Lung (tissue), 12 donors: Measurements from ENCODE around the gene SPINT1. TPM values are rescaled to one million over a fixed set of nuclear protein-coding genes. Genes with fewer than 3 reads are reported as not detected.

Experiments used
- ATAC-seq: fragments of 200-7000 bp; cut with Tn5 transposase; one replicate; pipeline ENCODE4 v1.9.1; 2020; ENCODE audit warnings: moderate number of reproducible peaks; ENCODE audit not compliant: insufficient read depth, low FRiP score
- DNase-seq, 3 donors: peaks; one replicate each; pipeline ENCODE4 v3.0.0-alpha.2; 2013 to 2017
- H3K27ac ChIP-seq, 2 donors: one replicate each; pipeline ENCODE4 v1.5.1; 2013; ENCODE audit warnings: mild to moderate bottlenecking in 2 of 2, moderate library complexity in 2 of 2, control low read depth in 1 of 2, inconsistent platforms in 1 of 2, low read depth in 1 of 2, low read length in 1 of 2
- H3K27me3 ChIP-seq, 3 donors: one replicate each; pipeline ENCODE4 v1.5.1; 2013; ENCODE audit warnings: low read length in 2 of 3; ENCODE audit not compliant: control insufficient read depth in 3 of 3, insufficient read depth in 3 of 3
- H3K36me3 ChIP-seq, 4 donors: one replicate each; pipeline ENCODE4 v1.5.1; 2013; ENCODE audit warnings: low read length in 4 of 4, mild to moderate bottlenecking in 1 of 4, moderate library complexity in 1 of 4; ENCODE audit not compliant: control insufficient read depth in 4 of 4, insufficient read depth in 4 of 4
- H3K4me1 ChIP-seq, 5 donors: one replicate each; pipeline ENCODE4 v1.5.1; 2013; ENCODE audit warnings: low read length in 5 of 5, mild to moderate bottlenecking in 2 of 5, moderate library complexity in 1 of 5; ENCODE audit not compliant: control insufficient read depth in 5 of 5, insufficient read depth in 5 of 5
- H3K4me3 ChIP-seq: one replicate; pipeline ENCODE4 v1.5.1; 2013; ENCODE audit warnings: mild to moderate bottlenecking, control low read depth, moderate library complexity
- H3K9ac ChIP-seq, 2 donors: one replicate each; pipeline ENCODE4 v1.5.1; 2013; ENCODE audit warnings: low read length in 2 of 2, control low read depth in 1 of 2; ENCODE audit not compliant: insufficient read depth in 1 of 2
- H3K9me3 ChIP-seq, 4 donors: one replicate each; pipeline ENCODE4 v1.5.1; 2013; ENCODE audit warnings: low read length in 3 of 4, mild to moderate bottlenecking in 1 of 4, moderate library complexity in 1 of 4; ENCODE audit not compliant: control insufficient read depth in 4 of 4, insufficient read depth in 3 of 4
- CTCF ChIP-seq: IDR thresholded peaks from 2 replicates; pipeline ENCODE4 v1.5.1; 2012; ENCODE audit warnings: mild to moderate bottlenecking; ENCODE audit errors: control extremely low read depth, extremely low read depth
- WGBS, 2 donors: extraction: QIAGEN DNeasy Blood & Tissue Kit; methylation state at CpG; one replicate each; pipeline ENCODE4 v1.1.7; 2013; 5-methylcytosine and 5-hydroxymethylcytosine counted together
- polyA plus RNA-seq, 2 donors: library from polyadenylated mRNA; stranded (reverse); fragments of 200-250 nt; gene quantifications; one replicate each; pipeline ENCODE4 v1.2.1, GENCODE V29; 2013
- total RNA-seq, 2 donors: library from RNA; depleted of rRNA in 1 of 2; stranded (reverse); fragments of >200 nt in 1 of 2; gene quantifications; one replicate each; pipeline ENCODE4 v1.2.1, GENCODE V29; 2014 to 2021
- donor health status: control.
- donor health status: control.
- donor health status: Bipolar disorder and iron deficiency.
- donor health status: healthy.
- donor health status: DM: yes; HTN: yes; CAD: no.

Gene SPINT1
- total and polyA plus RNA-seq, 4 donors = 47.1 to 136 (median 99.9) TPM

GRCh38 chr15:40892447-40893012, 48.7 kb downstream of the SPINT1 start:
- no peak for TF ChIP-seq CTCF
- no peak for DNase-seq
- peaks cover 0 to 11% (median 3%) of the 10 kb centered on the region in 4 donors for H3K36me3 ChIP-seq
- H3K4me3 ChIP-seq = no peak overlapping the region
- H3K9ac ChIP-seq = no peak overlapping the region
- H3K9me3 ChIP-seq = no peaks in the 10 kb centered on the region
- H3K27ac ChIP-seq = no peak overlapping the region
- H3K4me1 ChIP-seq = peaks cover 0 to 17% (median 6%) of the 10 kb centered on the region in 5 donors
- WGBS, 2 donors = 87 to 90% methylated on average over 2 of the region's 2 CpGs
- H3K27me3 ChIP-seq = no peaks in the 10 kb centered on the region
- no peak for ATAC-seq

GRCh38 chr15:40893019-40893670, 49.3 kb downstream of the SPINT1 start:
- ATAC-seq = no peak
- no peak for TF ChIP-seq CTCF
- peaks cover 0 to 17% (median 6%) of the 10 kb centered on the region in 5 donors for H3K4me1 ChIP-seq
- H3K9ac ChIP-seq = peak overlapping the region in 1 of 2 donors; percentile 89
- H3K36me3 ChIP-seq = peaks cover 0 to 11% (median 3%) of the 10 kb centered on the region in 4 donors
- H3K4me3 ChIP-seq = no peak overlapping the region
- no peaks in the 10 kb centered on the region for H3K27me3 ChIP-seq
- no peak for DNase-seq
- WGBS, 2 donors = 74 to 76% methylated on average over 21 to 22 of the region's 22 CpGs
- no peaks in the 10 kb centered on the region for H3K9me3 ChIP-seq
- no peak overlapping the region for H3K27ac ChIP-seq

- H3K27ac ChIP-seq = peak within 1 kb of the TSS; percentile 84 to 95
- no peaks in the 10 kb centered on the region for H3K27me3 ChIP-seq
- H3K4me3 ChIP-seq = peak within 1 kb of the TSS; percentile 89
- peaks cover 0 to 17% (median 6%) of the 10 kb centered on the region in 5 donors for H3K4me1 ChIP-seq
- 4% methylated on average over 55 of the region's 55 CpGs for WGBS, 2 donors
- TF ChIP-seq CTCF = peak; percentile 97
- DNase-seq (peak; percentile 98 to 99 (median 99)), ATAC-seq (peak; percentile 98)
- no peaks in the 10 kb centered on the region for H3K9me3 ChIP-seq
- peaks cover 0 to 13% (median 8%) of the 10 kb centered on the region in 4 donors for H3K36me3 ChIP-seq
- peak within 1 kb of the TSS; percentile 65 to 89 for H3K9ac ChIP-seq
Observed at GRCh38 chr15:40893733-40894680, 50.2 kb downstream of the SPINT1 start, which contains the start of gene VPS18. VPS18 (plus strand) TSS chr15:40894450; CDS start chr15:40894769, 319 bp downstream.
